Measurements from ENCODE around the gene FAM171A1. TPM values are rescaled to one million over a fixed set of nuclear protein-coding genes. Genes with fewer than 3 reads are reported as not detected.

FAM171A1 gene
- total RNA-seq, 4 donors from 2014 or later, result 7.4 to 40.4 (median 21.6) TPM

GRCh38 chr10:15231426-15231825 lies 139.7 kb downstream of the FAM171A1 start:
- H3K27me3 ChIP-seq, result no peaks in the 10 kb centered on the region
- H3K4me3 ChIP-seq, result no peak overlapping the region
- H3K9me3 ChIP-seq, result no peaks in the 10 kb centered on the region
- H3K4me1 ChIP-seq, result no peaks in the 10 kb centered on the region
- H3K27ac ChIP-seq, result no peak overlapping the region
- no peaks in the 10 kb centered on the region for H3K36me3 ChIP-seq
- intact Hi-C loops (cut with DNase I; ENCODE audit: low total_unique reads), result no loop called here
- TF ChIP-seq, protein P1, sequence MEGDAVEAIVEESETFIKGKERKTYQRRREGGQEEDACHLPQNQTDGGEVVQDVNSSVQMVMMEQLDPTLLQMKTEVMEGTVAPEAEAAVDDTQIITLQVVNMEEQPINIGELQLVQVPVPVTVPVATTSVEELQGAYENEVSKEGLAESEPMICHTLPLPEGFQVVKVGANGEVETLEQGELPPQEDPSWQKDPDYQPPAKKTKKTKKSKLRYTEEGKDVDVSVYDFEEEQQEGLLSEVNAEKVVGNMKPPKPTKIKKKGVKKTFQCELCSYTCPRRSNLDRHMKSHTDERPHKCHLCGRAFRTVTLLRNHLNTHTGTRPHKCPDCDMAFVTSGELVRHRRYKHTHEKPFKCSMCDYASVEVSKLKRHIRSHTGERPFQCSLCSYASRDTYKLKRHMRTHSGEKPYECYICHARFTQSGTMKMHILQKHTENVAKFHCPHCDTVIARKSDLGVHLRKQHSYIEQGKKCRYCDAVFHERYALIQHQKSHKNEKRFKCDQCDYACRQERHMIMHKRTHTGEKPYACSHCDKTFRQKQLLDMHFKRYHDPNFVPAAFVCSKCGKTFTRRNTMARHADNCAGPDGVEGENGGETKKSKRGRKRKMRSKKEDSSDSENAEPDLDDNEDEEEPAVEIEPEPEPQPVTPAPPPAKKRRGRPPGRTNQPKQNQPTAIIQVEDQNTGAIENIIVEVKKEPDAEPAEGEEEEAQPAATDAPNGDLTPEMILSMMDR (IDR thresholded peaks at IDR 0.05), result no peak
- no peak for TF ChIP-seq POLR2A (IDR thresholded peaks at IDR 0.05)
- DNase-seq, result no peak

DNA sequence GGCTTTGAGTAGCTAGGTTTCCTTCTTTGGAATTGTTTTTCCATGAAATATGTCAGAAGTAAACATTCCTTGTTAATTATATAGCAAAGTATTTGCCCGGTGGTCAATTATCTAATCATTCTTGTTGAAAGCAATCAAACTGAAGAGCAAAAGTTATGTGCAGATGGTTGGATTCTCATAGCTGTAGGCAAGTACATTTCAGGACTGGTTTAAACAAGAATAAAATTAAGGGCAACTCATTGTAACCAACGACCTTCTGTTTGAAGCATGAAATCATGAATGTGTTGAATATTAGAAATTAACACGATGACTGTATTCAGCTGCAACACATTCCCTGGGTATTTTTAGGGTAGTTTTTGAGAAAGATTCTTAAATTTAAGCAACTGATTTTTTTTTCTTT lies 140.8 kb downstream of the FAM171A1 start:
- H3K9me3 ChIP-seq, result no peaks in the 10 kb centered on the region
- H3K27me3 ChIP-seq, result no peaks in the 10 kb centered on the region
- DNase-seq, result no peak
- H3K36me3 ChIP-seq, result no peaks in the 10 kb centered on the region
- H3K4me3 ChIP-seq, result no peak overlapping the region
- TF ChIP-seq, protein P1 (IDR thresholded peaks at IDR 0.05), result no peak
- no peak for TF ChIP-seq POLR2A (IDR thresholded peaks at IDR 0.05)
- no peak overlapping the region for H3K27ac ChIP-seq
- no peaks in the 10 kb centered on the region for H3K4me1 ChIP-seq
- intact Hi-C loops (cut with DNase I; ENCODE audit: low total_unique reads), result no loop called here

- intact Hi-C loops (cut with DNase I; ENCODE audit: low total_unique reads), result no loop called here
- DNase-seq, result no peak
Observed at GRCh38 chr10:15229268-15229667, 141.8 kb downstream of the FAM171A1 start.

DNA sequence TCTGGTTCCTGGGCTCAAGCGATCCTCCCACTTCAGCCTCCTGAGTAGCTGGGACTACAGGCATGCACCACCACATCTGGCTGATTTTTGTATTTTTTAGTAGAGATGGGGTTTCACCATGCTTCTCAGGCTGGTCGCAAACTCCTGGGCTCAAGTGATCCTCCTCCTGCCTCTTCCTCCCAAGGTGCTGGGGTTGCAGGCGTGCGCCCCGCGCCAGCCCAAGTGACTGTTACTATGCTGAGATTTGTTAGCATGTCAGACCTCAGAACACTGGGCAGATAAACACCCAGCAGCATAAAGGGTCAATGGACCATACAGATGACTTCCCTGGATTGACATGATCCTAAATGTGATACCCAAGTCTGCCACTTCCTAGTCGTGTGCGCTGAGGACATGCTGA lies 142.7 kb downstream of the FAM171A1 start:
- Histone ChIP-seq H3K27ac (no peak overlapping the region), H3K27me3 (no peaks in the 10 kb centered on the region), H3K4me3 (no peak overlapping the region), H3K36me3 (no peaks in the 10 kb centered on the region), H3K9me3 (no peaks in the 10 kb centered on the region), H3K4me1 (no peaks in the 10 kb centered on the region)
- DNase-seq, result no peak
- TF ChIP-seq POLR2A (IDR thresholded peaks at IDR 0.05), result no peak
- TF ChIP-seq, protein P1 (IDR thresholded peaks at IDR 0.05), result no peak
- intact Hi-C loops (cut with DNase I; ENCODE audit: low total_unique reads), result no loop called here

More at GRCh38 chr10:15229268-15229667, 141.8 kb downstream of the FAM171A1 start:
- no peak for TF ChIP-seq POLR2A (IDR thresholded peaks at IDR 0.05)
- Histone ChIP-seq H3K27ac (no peak overlapping the region), H3K4me1 (no peaks in the 10 kb centered on the region), H3K4me3 (no peak overlapping the region), H3K27me3 (no peaks in the 10 kb centered on the region), H3K9me3 (no peaks in the 10 kb centered on the region), H3K36me3 (no peaks in the 10 kb centered on the region)

DNA sequence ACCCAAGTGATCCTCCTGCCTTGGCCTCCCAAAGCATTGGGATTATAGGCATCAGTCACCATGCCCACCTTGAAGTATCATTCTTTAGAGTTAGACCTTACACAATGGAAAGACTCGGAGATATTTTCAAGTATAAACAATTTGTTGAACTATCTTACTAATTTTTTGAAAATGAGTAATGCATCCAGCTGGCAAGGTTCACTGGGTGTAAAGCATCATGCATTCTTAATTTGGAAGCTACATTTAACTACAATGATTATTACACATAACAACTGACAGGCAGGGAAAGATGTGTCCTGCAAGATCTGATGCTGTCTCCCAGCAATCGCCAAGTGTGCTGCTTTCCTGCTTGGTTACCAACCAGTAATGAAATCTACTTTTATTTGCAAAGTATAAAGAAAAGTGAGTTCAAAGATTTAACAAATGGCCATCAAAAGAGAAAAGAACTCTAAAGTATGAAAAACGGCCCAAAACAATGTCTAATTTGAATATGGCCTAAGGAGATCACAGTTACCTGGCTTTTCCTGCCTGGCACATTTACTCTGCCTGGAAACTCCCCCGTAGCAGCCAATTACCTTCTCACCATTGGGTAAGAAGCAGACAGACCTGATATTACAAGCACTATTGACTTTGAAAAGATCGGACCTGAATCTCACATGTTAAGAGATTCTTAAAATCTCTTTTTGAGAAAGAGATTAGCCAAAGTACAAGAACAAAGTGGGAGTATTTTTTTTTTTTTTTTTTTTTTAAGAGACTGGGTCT lies 143.3 kb downstream of the FAM171A1 start:
- intact Hi-C loops (cut with DNase I; ENCODE audit: low total_unique reads), result no loop called here
- H3K27ac ChIP-seq, result no peak overlapping the region
- no peaks in the 10 kb centered on the region for H3K9me3 ChIP-seq
- no peak overlapping the region for H3K4me3 ChIP-seq
- no peaks in the 10 kb centered on the region for H3K4me1 ChIP-seq
- no peaks in the 10 kb centered on the region for H3K36me3 ChIP-seq
- DNase-seq, result no peak
- TF ChIP-seq, protein P1 (IDR thresholded peaks at IDR 0.05), result no peak
- TF ChIP-seq POLR2A (IDR thresholded peaks at IDR 0.05), result no peak
- no peaks in the 10 kb centered on the region for H3K27me3 ChIP-seq

Measured in uterus (tissue), 4 donors.